HEK293 (cell line): ENCODE data around the gene CD276.

Experiments
- CTCF ChIA-PET: fragments of 350-600 bp; formaldehyde crosslinking; extraction: SDS; loops from one replicate; lab custom pipeline; 2021; ENCODE audit warnings: antibody characterized with exemption; lab: Yijun Ruan, JAX
- POLR2A ChIA-PET: fragments of 300-600 bp; formaldehyde crosslinking; extraction: SDS; loops from one replicate; lab custom pipeline; 2020; ENCODE audit warnings: antibody characterized with exemption, inconsistent platforms; lab: Yijun Ruan, JAX
- H3K27ac ChIP-seq: fragments of 200-500 bp; sonication (Bioruptor generic); 2 replicates; pipeline ENCODE4 v1.5.1; 2014; ENCODE audit warnings: low read depth, low read length, control low read depth, inconsistent platforms; ENCODE audit errors: extremely low read depth
- H3K36me3 ChIP-seq, 2 experiments: fragments of 200-500 bp in 1 of 2; sonication (Bioruptor generic) in 1 of 2; 1 replicate in 1 of 2; 2 replicates in 1 of 2; pipeline ENCODE4 v1.5.1; 2014 to 2017; ENCODE audit warnings: inconsistent platforms in 2 of 2, low read length in 2 of 2; ENCODE audit not compliant: control insufficient read depth in 2 of 2, insufficient read depth in 1 of 2
- H3K4me1 ChIP-seq: fragments of 200-500 bp; sonication (Bioruptor generic); 2 replicates; pipeline ENCODE4 v1.5.1; 2014; ENCODE audit warnings: mild to moderate bottlenecking, low read length, inconsistent platforms; ENCODE audit not compliant: control insufficient read depth, insufficient read depth
- H3K4me3 ChIP-seq: 2 replicates; pipeline ENCODE4 v1.5.1; 2011; ENCODE audit warnings: low read depth, mild to moderate bottlenecking, control low read depth, low read length, moderate library complexity
- H3K9me3 ChIP-seq: fragments of 200-500 bp; sonication (Bioruptor generic); 2 replicates; pipeline ENCODE4 v1.5.1; 2014; ENCODE audit warnings: low read depth, low read length, inconsistent platforms; ENCODE audit not compliant: control insufficient read depth, insufficient read depth
- BCL11B ChIP-seq: fragments of 450-650 bp; formaldehyde crosslinking; IDR thresholded peaks from 2 replicates; pipeline ENCODE4 v1.5.1; 2016; ENCODE audit warnings: low read depth, missing biosample characterization, missing genetic modification characterization
- GLIS1 ChIP-seq: fragments of 450-650 bp; formaldehyde crosslinking; IDR thresholded peaks from 2 replicates; pipeline ENCODE4 v1.5.1; 2016; ENCODE audit warnings: missing biosample characterization, missing genetic modification characterization
- HOXA7 ChIP-seq: sonication (generic); formaldehyde crosslinking; IDR thresholded peaks from 2 replicates; pipeline ENCODE4 v1.8.1; 2022; ENCODE audit warnings: missing genetic modification reagents, borderline replicate concordance
- OVOL3 ChIP-seq: fragments of 450-650 bp; formaldehyde crosslinking; IDR thresholded peaks from 2 replicates; pipeline ENCODE4 v1.5.1; 2016; ENCODE audit warnings: missing biosample characterization, missing genetic modification characterization
- SALL2 ChIP-seq: fragments of 450-650 bp; formaldehyde crosslinking; IDR thresholded peaks from 2 replicates; pipeline ENCODE4 v1.5.0; 2017; ENCODE audit warnings: missing biosample characterization, mild to moderate bottlenecking, missing genetic modification characterization, borderline replicate concordance
- SP3 ChIP-seq: fragments of 450-650 bp; formaldehyde crosslinking; IDR thresholded peaks from 2 replicates; pipeline ENCODE4 v1.5.1; 2016; ENCODE audit warnings: missing biosample characterization, missing genetic modification characterization
- ZBTB20 ChIP-seq: fragments of 450-650 bp; formaldehyde crosslinking; IDR thresholded peaks from 2 replicates; pipeline ENCODE4 v1.5.1; 2016; ENCODE audit warnings: missing biosample characterization, missing genetic modification characterization
- ZBTB7A ChIP-seq: fragments of 450-650 bp; formaldehyde crosslinking; IDR thresholded peaks from 2 replicates; pipeline ENCODE4 v1.5.1; 2016; ENCODE audit warnings: low read depth, missing biosample characterization, missing genetic modification characterization
- ZNF132 ChIP-seq: fragments of 450-650 bp; formaldehyde crosslinking; IDR thresholded peaks from 2 replicates; pipeline ENCODE4 v1.5.1; 2017; ENCODE audit warnings: missing biosample characterization, missing genetic modification characterization, borderline replicate concordance
- ZNF248 ChIP-seq: fragments of 450-650 bp; formaldehyde crosslinking; IDR thresholded peaks from 2 replicates; pipeline ENCODE4 v1.5.1; 2017; ENCODE audit warnings: missing biosample characterization, missing genetic modification characterization
- ZNF292 ChIP-seq: fragments of 450-650 bp; formaldehyde crosslinking; IDR thresholded peaks from 2 replicates; pipeline ENCODE4 v1.5.1; 2016; ENCODE audit warnings: low read depth, missing biosample characterization, missing genetic modification characterization, borderline replicate concordance
- ZNF341 ChIP-seq: fragments of 450-650 bp; formaldehyde crosslinking; IDR thresholded peaks from 2 replicates; pipeline ENCODE4; 2016; ENCODE audit warnings: low read depth, missing biosample characterization, missing genetic modification characterization
- ZNF354C ChIP-seq: fragments of 450-650 bp; formaldehyde crosslinking; IDR thresholded peaks from 2 replicates; pipeline ENCODE4 v1.5.1; 2016; ENCODE audit warnings: missing biosample characterization, missing genetic modification characterization, low read depth, borderline replicate concordance
- ZNF391 ChIP-seq: fragments of 450-650 bp; formaldehyde crosslinking; IDR thresholded peaks from 2 replicates; pipeline ENCODE4 v1.5.1; 2016; ENCODE audit warnings: low read depth, missing biosample characterization, missing genetic modification characterization, borderline replicate concordance
- ZNF510 ChIP-seq: fragments of 450-650 bp; formaldehyde crosslinking; IDR thresholded peaks from 2 replicates; pipeline ENCODE4 v1.5.1; 2018; ENCODE audit warnings: mild to moderate bottlenecking, missing genetic modification characterization, missing biosample characterization; ENCODE audit not compliant: insufficient replicate concordance
- ZNF514 ChIP-seq: fragments of 450-650 bp; formaldehyde crosslinking; IDR thresholded peaks from 2 replicates; pipeline ENCODE4 v1.5.1; 2016; ENCODE audit warnings: missing biosample characterization, missing genetic modification characterization
- ZNF529 ChIP-seq: fragments of 450-650 bp; formaldehyde crosslinking; IDR thresholded peaks from 2 replicates; pipeline ENCODE4 v1.5.1; 2017; ENCODE audit warnings: missing genetic modification characterization, missing biosample characterization; ENCODE audit not compliant: insufficient replicate concordance
- ZNF555 ChIP-seq: fragments of 450-650 bp; formaldehyde crosslinking; conservative IDR thresholded peaks from 2 replicates; pipeline ENCODE4 v1.5.1; 2017; ENCODE audit warnings: missing biosample characterization, mild to moderate bottlenecking, missing genetic modification characterization, inconsistent platforms
- ZNF624 ChIP-seq: fragments of 450-650 bp; formaldehyde crosslinking; IDR thresholded peaks from 2 replicates; pipeline ENCODE4 v1.5.1; 2017; ENCODE audit warnings: missing biosample characterization, missing genetic modification characterization
- ZNF664 ChIP-seq: fragments of 450-650 bp; formaldehyde crosslinking; IDR thresholded peaks from 2 replicates; pipeline ENCODE4 v1.5.1; 2016; ENCODE audit warnings: missing biosample characterization, missing genetic modification characterization
- ZNF768 ChIP-seq: fragments of 450-650 bp; formaldehyde crosslinking; IDR thresholded peaks from 2 replicates; pipeline ENCODE4 v1.5.1; 2018; ENCODE audit warnings: missing biosample characterization, mild to moderate bottlenecking, missing genetic modification characterization
- TF ChIP-seq, protein P1 (sequence below): fragments of 450-650 bp; formaldehyde crosslinking; IDR thresholded peaks from 2 replicates; pipeline ENCODE4 v1.5.1; 2016; ENCODE audit warnings: missing biosample characterization, missing genetic modification characterization
- TF ChIP-seq, protein P2 (sequence below): fragments of 450-650 bp; formaldehyde crosslinking; IDR thresholded peaks from 2 replicates; pipeline ENCODE4 v1.5.1; 2016; ENCODE audit warnings: missing biosample characterization, missing genetic modification characterization
- TF ChIP-seq, protein P3 (sequence below): fragments of 450-650 bp; formaldehyde crosslinking; IDR thresholded peaks from 2 replicates; pipeline ENCODE4 v1.5.1; 2017; ENCODE audit warnings: missing biosample characterization, missing genetic modification characterization
- TF ChIP-seq, protein P4 (sequence below): fragments of 450-650 bp; formaldehyde crosslinking; IDR thresholded peaks from 2 replicates; pipeline ENCODE4 v1.5.1; 2016; ENCODE audit warnings: missing biosample characterization, missing genetic modification characterization
- TF ChIP-seq, protein P5 (sequence below): fragments of 450-650 bp; formaldehyde crosslinking; conservative IDR thresholded peaks from 2 replicates; pipeline ENCODE4 v1.5.1; 2016; ENCODE audit warnings: low read depth, missing biosample characterization, missing genetic modification characterization

CD276 gene

DNA sequence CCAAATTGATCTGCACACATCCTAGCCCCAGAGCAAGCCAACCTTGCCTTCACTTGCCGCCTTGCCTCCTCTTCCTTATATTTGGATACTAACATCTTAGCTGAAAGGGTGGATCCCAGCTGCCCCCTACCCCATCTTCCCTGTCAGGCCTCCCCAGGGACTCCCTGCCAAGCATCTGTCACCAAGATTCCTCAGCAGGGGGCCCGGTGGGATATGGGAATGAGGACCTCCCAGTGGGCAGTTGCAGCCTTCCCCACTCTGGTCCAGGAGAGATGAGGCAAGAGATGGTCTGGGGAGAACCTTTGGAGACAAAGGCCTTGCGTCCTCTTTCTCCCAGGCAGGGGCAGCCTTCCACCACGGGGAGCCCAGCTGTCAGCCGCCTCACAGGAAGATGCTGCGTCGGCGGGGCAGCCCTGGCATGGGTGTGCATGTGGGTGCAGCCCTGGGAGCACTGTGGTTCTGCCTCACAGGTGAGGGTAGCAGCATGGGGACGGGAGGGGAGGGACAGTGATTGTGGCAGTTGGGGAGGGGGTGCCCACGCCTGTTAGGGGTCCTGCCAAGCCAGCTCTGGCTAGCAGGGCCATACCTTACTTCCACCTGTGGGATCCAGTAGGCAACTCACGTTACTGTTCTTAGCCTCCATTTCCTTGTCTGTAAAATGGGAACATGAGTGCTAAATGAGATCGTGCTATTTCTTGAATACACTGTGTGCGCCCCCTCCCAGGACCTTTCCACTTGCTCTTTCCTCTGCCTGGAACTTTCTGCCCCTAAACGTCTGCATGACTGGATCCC is 15.3 kb downstream of the CD276 start:
- POLR2A ChIA-PET: interaction anchor here (0.9 to 1.3 kb wide), 3 partner anchors 8 to 139 kb away, joined by 3 to 4 read pairs (median 4); no protein-coding TSS in a partner anchor
- Histone ChIP-seq H3K4me1 (peaks cover 12% of the 10 kb centered on the region), H3K4me3 (no peak overlapping the region)
- TF ChIP-seq ZNF529 (tag by site-specific recombination): no peak
- no peak for TF ChIP-seq SALL2 (tag by site-specific recombination)
- TF ChIP-seq, protein P1, sequence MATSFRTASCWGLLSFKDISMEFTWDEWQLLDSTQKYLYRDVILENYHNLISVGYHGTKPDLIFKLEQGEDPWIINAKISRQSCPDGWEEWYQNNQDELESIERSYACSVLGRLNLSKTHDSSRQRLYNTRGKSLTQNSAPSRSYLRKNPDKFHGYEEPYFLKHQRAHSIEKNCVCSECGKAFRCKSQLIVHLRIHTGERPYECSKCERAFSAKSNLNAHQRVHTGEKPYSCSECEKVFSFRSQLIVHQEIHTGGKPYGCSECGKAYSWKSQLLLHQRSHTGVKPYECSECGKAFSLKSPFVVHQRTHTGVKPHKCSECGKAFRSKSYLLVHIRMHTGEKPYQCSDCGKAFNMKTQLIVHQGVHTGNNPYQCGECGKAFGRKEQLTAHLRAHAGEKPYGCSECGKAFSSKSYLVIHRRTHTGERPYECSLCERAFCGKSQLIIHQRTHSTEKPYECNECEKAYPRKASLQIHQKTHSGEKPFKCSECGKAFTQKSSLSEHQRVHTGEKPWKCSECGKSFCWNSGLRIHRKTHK: no peak
- TF ChIP-seq ZNF341: no peak
- TF ChIP-seq, protein P2, sequence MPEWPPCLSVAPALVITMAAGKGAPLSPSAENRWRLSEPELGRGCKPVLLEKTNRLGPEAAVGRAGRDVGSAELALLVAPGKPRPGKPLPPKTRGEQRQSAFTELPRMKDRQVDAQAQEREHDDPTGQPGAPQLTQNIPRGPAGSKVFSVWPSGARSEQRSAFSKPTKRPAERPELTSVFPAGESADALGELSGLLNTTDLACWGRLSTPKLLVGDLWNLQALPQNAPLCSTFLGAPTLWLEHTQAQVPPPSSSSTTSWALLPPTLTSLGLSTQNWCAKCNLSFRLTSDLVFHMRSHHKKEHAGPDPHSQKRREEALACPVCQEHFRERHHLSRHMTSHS (tag by site-specific recombination): no peak
- TF ChIP-seq ZNF248 (tag by site-specific recombination): no peak
- TF ChIP-seq, protein P3, sequence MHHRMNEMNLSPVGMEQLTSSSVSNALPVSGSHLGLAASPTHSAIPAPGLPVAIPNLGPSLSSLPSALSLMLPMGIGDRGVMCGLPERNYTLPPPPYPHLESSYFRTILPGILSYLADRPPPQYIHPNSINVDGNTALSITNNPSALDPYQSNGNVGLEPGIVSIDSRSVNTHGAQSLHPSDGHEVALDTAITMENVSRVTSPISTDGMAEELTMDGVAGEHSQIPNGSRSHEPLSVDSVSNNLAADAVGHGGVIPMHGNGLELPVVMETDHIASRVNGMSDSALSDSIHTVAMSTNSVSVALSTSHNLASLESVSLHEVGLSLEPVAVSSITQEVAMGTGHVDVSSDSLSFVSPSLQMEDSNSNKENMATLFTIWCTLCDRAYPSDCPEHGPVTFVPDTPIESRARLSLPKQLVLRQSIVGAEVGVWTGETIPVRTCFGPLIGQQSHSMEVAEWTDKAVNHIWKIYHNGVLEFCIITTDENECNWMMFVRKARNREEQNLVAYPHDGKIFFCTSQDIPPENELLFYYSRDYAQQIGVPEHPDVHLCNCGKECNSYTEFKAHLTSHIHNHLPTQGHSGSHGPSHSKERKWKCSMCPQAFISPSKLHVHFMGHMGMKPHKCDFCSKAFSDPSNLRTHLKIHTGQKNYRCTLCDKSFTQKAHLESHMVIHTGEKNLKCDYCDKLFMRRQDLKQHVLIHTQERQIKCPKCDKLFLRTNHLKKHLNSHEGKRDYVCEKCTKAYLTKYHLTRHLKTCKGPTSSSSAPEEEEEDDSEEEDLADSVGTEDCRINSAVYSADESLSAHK (tag by site-specific recombination): no peak
- no peak for TF ChIP-seq ZBTB20 (tag by site-specific recombination)
- peak; percentile 89 for TF ChIP-seq GLIS1 (tag by site-specific recombination)
- TF ChIP-seq ZNF354C (tag by site-specific recombination): no peak
- TF ChIP-seq ZNF514 (tag by site-specific recombination): no peak
- TF ChIP-seq ZNF510 (tag by site-specific recombination): no peak
- no peak for TF ChIP-seq HOXA7 (CRISPR knock-in tag)
- TF ChIP-seq, protein P4, sequence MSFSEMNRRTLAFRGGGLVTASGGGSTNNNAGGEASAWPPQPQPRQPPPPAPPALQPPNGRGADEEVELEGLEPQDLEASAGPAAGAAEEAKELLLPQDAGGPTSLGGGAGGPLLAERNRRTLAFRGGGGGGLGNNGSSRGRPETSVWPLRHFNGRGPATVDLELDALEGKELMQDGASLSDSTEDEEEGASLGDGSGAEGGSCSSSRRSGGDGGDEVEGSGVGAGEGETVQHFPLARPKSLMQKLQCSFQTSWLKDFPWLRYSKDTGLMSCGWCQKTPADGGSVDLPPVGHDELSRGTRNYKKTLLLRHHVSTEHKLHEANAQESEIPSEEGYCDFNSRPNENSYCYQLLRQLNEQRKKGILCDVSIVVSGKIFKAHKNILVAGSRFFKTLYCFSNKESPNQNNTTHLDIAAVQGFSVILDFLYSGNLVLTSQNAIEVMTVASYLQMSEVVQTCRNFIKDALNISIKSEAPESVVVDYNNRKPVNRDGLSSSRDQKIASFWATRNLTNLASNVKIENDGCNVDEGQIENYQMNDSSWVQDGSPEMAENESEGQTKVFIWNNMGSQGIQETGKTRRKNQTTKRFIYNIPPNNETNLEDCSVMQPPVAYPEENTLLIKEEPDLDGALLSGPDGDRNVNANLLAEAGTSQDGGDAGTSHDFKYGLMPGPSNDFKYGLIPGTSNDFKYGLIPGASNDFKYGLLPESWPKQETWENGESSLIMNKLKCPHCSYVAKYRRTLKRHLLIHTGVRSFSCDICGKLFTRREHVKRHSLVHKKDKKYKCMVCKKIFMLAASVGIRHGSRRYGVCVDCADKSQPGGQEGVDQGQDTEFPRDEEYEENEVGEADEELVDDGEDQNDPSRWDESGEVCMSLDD (tag by site-specific recombination): no peak
- TF ChIP-seq ZNF292 (tag by site-specific recombination): no peak
- TF ChIP-seq, protein P5, sequence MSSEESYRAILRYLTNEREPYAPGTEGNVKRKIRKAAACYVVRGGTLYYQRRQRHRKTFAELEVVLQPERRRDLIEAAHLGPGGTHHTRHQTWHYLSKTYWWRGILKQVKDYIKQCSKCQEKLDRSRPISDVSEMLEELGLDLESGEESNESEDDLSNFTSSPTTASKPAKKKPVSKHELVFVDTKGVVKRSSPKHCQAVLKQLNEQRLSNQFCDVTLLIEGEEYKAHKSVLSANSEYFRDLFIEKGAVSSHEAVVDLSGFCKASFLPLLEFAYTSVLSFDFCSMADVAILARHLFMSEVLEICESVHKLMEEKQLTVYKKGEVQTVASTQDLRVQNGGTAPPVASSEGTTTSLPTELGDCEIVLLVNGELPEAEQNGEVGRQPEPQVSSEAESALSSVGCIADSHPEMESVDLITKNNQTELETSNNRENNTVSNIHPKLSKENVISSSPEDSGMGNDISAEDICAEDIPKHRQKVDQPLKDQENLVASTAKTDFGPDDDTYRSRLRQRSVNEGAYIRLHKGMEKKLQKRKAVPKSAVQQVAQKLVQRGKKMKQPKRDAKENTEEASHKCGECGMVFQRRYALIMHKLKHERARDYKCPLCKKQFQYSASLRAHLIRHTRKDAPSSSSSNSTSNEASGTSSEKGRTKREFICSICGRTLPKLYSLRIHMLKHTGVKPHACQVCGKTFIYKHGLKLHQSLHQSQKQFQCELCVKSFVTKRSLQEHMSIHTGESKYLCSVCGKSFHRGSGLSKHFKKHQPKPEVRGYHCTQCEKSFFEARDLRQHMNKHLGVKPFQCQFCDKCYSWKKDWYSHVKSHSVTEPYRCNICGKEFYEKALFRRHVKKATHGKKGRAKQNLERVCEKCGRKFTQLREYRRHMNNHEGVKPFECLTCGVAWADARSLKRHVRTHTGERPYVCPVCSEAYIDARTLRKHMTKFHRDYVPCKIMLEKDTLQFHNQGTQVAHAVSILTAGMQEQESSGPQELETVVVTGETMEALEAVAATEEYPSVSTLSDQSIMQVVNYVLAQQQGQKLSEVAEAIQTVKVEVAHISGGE (tag by site-specific recombination): no peak
- TF ChIP-seq ZNF768 (tag by site-specific recombination): no peak
- TF ChIP-seq ZNF132 (tag by site-specific recombination): no peak
- TF ChIP-seq SP3 (tag by site-specific recombination): no peak
- no peak for TF ChIP-seq ZNF391 (tag by site-specific recombination)
- TF ChIP-seq OVOL3: no peak
- TF ChIP-seq ZBTB7A (tag by site-specific recombination): 0 out of 2 replicates have a peak, but pooled peaks have one; percentile 36
- TF ChIP-seq BCL11B (tag by site-specific recombination): no peak
- TF ChIP-seq ZNF624 (tag by site-specific recombination): no peak
- no peak for TF ChIP-seq ZNF555 (tag by site-specific recombination)
- TF ChIP-seq ZNF664 (tag by site-specific recombination): peak; percentile 99

More for the DNA sequence above, 15.3 kb downstream of the CD276 start:
- H3K36me3 ChIP-seq: peaks cover 15 to 45% of the 10 kb centered on the region in 2 experiments
- CTCF ChIA-PET: interaction anchor here (0.5 to 16.7 kb wide), 59 partner anchors 8 to 1477 kb away, joined by 3 to 543 read pairs (median 6); partner anchors contain the start of genes CD276 and NPTN
- no peaks in the 10 kb centered on the region for H3K9me3 ChIP-seq
- H3K27ac ChIP-seq: no peak overlapping the region
